HG03460 (cell line): Measurements from ENCODE around the gene IP6K3.
A peak's percentile ranks its signal among the peaks of the same experiment; 100 is the strongest.

Experiments
- ATAC-seq: cut with Tn5 transposase; IDR thresholded peaks from one replicate; pipeline ENCODE4 v1.9.1; 2021; ENCODE audit not compliant: unreplicated experiment

Gene IP6K3

DNA sequence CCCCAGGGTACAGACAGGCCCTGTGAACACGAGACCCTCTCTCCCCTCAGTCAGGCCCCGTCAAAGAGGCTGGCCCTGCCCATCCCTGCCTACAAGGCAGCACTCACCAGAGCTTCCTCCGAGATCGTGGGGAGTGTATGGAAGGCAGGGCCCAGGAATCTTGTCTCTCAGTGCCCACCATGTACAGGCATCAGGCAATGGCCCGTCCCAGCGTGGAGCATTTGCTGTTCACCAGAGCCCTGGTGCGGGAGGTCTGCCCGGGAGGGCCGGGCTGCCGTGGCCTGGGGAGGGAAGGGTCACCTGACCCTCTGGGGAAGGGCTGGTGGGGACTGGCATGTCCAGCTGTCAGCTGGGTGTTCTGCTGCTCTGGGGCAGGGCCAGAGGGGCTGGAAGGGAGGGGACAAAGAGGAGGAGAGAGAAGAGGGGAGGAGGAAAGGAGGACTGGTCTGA, at the start of gene IP6K3:
IP6K3 (minus strand) TSS at position 255 of the 450 bp plus-strand sequence. CDS start 11,429 bp downstream, outside the sequence.
- no peak for ATAC-seq

GRCh38 chr6:33794910-33795623, 48.4 kb upstream of the IP6K3 start:
- ATAC-seq = no peak

- no peak for ATAC-seq
These were observed 46.3 kb upstream of the IP6K3 start for GRCh38 chr6:33792981-33793380.

- no peak for ATAC-seq
These were observed 44.9 kb upstream of the IP6K3 start for GRCh38 chr6:33791620-33792019.

GRCh38 chr6:33790910-33791309, 44.2 kb upstream of the IP6K3 start:
- ATAC-seq = no peak

DNA sequence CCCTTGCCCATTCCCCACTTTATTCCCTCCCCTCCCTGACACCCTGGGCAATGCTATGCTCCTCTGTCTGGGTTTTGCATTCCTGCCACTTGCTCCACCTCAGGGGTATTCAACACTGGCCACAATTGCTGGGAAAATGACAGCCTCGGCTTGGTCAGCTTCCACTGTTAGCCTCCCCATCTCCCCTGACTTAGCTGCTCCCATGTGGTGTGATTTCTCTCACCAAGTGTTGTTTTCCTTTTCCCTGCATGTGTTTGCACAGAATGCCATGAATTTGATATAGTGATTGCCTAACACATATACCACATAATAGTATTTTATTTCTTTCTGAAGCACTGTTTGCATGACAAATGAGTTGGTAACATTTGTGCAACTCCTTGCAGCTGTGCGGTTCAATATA, 43.7 kb upstream of the IP6K3 start:
- no peak for ATAC-seq

DNA sequence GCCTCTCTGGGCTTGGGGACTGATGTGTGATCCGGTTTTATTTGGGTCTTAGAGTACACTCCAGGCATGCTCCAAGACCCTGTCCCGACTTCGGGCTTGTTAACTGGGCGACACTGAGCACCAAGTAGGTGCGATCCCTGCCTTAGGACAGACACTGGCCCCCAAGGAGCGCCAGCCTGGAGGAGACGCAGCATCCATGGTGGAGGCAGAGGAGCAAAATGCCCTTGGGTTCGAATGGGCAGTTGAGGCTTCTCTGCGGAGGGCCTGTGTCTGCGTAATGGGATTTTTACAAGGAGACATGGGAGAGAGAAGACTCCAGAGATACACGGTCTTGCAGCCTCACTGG, 42.8 kb upstream of the IP6K3 start:
- ATAC-seq = no peak

- ATAC-seq = peak; percentile 82
These were observed 42.2 kb upstream of the IP6K3 start, which contains the start of gene LEMD2 for GRCh38 chr6:33788694-33789549. Gene LEMD2, minus strand, starts transcription at chr6:33789130. Its CDS starts 14 bp downstream, at chr6:33789116.

- peak; percentile 47 for ATAC-seq
These were observed 41.4 kb upstream of the IP6K3 start for GRCh38 chr6:33787954-33788693.

GRCh38 chr6:33787346-33787953, 40.7 kb upstream of the IP6K3 start:
- ATAC-seq = no peak

DNA sequence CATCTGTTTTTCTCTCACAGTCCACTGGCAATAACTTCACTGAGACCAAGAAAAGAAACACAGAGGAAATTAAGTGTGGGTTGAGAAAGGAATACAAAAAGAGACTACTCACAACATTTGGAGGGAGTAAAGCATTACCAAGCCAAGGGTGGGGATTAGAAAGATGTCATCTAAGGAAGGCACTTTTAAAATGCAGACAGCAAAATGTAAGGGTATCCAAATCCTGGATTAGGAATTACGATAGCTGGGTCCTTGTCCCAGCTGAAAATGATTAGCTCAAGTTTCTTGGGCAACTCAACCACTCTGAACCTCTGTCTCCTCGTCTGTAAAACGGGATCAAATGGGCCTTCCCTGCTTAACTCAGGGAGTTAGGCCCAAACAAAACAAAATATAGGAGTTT, 40.0 kb upstream of the IP6K3 start:
- no peak for ATAC-seq

GRCh38 chr6:33785778-33786177, 39.1 kb upstream of the IP6K3 start:
- ATAC-seq = no peak

DNA sequence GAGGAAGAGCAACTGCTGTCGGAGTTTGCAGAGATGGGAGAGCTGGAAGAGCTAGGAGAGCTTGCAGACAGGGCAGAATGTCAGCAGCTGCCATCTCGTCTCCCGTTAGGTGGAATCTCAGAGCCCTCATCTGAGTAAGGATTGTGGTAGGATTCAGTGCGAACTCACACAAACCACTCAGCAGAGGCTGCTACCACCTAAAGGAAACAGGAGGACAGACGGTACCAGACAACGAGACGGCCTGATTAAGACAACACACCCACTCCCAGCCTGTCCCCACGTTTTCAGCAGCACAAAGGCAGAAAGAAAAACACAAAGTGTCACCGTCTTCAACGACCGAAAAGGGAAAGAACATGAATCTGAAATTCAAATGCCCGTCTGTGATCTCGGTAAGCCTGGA, 38.1 kb upstream of the IP6K3 start:
- ATAC-seq = no peak

DNA sequence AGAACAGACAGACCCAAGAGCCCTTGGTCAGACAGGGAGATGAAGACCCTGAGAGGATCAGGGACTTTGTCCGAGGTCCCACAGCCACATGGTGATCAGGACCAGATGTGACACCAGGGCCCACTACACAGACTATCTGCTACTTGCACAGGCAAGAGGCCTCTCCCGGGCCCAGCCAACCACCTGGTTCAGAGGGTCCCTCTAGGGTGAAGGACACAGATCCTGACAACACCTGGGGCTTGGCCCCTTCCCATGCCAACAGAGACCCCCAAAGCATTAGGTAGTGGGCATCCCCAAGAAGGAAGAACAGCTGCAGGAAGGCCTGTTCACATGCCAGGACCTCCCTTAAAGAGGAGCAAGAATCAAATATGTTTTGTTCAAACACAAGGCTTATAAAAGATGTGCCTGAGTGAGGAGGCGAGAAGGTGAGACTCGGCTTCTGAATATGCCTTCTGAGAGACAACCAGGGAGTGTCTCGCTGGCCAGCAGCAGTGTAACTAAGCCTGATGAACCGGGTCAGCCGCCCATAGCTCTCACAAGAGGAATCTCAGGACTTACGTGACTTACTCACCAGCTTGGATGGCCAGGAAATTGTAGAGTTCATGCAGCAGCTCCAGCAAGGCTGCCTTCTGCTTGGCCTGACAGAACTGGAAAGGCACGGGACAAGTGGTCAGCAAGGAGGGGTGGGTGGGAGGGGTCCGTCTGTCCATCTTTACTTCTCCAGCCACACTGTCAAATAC, 37.2 kb upstream of the IP6K3 start:
- no peak for ATAC-seq

DNA sequence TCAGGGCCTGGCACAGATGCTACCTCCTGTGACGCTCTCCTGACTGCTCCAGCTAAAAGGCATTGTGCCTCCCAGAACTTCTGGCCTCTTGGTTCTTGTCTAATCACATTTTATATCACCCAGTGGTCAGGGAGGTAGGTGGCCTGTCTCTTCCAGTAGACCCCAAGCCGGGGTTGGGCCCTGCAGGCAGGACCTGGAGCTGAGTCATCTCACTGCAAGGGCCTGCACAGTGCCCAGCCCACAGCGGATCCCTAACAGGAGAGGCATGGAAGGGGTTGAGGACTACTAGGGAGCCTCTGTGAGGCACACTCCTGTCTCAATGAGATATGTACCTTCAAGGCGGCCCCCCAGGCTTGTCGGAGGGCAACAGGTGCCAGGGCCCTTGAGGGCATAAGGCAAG, 35.9 kb upstream of the IP6K3 start:
- no peak for ATAC-seq

GRCh38 chr6:33781131-33781975, 34.6 kb upstream of the IP6K3 start:
- ATAC-seq = no peak

GRCh38 chr6:33779895-33780294, 33.2 kb upstream of the IP6K3 start:
- no peak for ATAC-seq

- no peak for ATAC-seq
These were observed 32.6 kb upstream of the IP6K3 start for GRCh38 chr6:33779290-33779689.

DNA sequence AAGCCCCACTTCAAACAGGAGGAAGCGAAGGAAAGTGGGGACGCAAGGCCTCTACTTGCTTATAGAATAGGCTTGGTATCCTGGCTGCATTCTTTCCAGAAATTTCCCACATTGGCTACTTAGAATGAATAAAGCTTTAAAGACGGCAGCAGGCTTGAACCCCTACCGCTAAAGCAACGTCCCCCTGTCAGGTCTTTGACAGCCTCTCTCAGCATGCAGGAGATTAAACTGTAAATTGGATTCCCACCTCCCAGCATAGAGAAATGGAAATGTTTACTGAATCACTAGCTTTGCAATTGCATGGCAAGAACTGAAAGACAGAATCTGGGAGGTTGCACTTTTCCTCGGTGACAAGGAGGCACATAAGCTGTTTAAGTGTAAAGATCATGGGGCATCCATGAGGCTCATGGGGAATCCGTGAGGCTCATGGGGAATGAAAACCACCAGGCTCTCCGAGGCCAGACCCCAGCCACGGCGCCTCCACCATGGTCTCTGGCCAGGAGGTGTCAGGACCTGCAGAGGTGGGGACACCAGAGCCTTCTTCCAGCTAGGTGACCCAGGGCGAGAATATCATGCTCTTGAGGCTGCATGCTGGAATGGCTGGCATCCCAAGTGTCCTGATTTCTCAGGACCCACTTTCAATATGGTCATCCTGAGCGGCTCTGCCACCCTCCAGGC, 31.9 kb upstream of the IP6K3 start:
- ATAC-seq = no peak
